Cortex of kidney (tissue), 1 donor: ENCODE data around the gene SH3BP4.

Experiments used
- DNase-seq: peaks from one replicate; lab custom pipeline; 2025; lab: John Stamatoyannopoulos, UW

The SH3BP4 gene

DNA sequence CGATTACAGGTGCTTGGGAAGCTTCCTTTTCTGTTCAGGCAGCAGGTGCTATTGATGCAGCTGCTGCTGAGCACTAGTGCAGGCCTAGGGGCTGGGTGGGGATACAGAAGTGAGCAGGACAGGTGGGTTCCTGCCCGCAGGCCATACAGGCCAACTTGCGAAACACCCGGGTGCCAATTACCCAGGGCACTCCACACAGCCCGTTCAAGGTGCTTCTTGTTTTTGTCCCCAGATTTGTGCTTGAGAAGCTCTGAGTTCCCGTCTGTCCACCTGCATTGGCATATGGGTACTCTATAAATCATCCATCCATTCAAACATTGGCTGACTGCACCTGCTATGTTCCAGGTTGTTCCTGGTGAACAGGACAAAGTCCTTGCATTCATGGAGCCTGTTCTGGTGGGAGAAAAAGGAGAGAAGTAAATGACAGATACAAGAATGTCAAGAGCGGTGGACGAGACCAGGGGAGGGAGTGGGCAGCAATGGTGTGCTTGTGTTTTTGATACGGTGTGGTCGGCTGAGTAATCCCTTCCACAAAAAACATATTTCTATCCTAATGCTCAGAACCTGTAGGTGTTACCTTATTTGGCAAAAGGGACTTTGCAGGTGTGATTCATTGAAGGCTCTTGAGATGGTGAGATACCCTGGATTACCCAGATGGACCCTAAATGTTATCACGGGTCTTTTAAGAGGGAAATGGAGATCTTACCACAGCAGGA, 31.4 kb downstream of the SH3BP4 start:
- DNase-seq, result no peak

DNA sequence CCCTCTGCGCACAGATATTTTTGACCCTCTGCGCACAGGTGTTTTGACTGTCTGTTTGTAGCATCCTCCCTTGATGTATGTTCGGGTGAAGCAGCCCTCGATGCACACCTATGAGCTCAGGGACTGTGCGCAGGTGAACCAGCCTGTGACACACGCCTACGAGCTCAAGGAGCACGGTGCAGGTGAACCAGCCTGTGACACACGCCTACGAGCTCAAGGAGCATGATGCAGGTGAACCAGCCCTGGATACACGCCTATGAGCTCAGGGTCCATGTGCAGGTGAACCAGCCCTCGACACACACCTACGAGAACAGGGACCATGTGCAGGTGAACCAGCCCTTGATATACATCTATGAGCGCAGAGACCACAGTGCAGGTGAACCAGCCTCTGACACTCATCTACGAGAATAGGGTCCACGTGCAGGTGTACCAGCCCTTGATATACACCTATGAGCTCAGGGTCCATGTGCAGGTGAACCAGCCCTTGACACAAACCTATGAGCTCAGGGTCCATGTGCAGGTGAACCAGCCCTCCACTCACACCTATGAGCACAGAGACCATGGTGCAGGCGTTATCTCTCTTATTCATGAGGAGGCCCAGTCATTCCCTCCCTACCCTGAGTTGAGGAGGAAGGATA, 33.9 kb downstream of the SH3BP4 start:
- DNase-seq, result no peak

DNA sequence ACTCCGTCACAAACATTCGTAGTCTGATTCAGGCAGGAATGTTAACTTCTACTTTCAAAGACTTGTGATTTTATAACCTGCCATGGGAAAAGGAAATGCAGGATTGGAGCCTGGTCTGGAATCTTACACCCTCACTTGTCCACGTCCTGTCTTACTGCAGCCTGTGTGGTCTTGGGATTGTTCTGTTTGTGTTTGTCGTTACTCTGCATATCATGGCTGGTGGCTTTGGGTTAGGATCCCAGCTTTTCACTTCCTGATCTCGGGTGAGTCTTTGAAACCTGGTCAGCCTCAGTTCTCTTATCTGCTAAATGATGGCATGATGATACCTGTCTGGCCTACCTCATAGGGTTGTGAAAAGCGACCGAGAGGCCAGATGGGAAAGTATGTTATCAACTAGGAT, 34.6 kb downstream of the SH3BP4 start:
- no peak for DNase-seq

DNA sequence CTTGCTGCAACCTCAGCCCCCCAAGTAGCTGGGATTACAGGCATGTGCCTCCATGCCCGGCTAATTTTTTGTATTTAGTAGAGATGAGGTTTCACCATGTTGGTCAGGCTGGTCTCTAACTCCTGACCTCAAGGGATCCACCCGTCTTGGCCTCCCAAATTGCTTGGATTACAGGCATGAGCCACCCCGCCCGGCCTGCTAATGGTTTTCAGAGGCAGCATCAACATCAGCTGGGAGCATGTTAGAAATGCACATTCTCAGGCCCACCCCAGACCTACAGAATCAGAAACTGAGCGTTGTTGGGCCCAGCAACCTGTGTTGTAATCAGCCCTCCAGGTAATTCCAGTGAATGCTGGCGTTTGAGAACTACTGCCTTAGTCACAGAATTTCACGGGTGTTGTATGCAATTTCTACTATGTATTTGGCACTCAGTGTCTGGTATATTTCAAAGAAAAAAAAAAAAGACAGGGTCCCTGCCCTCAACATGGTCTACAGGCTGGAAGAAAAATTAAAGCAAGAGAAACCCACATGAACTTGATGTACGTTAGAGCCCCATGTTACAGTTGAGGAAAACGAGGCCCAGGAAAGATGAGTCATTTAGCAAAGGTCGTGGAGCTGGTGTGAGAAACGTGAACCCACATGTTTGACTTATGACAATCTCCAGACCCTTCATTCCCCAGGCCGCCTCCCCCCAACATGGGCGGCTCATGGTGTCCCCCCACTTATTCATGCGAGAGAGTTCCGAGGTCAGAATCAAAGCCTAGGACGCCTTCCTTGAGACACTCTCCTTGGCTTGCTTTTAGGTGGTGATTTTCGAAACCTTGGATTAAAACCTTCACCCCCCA, 35.3 kb downstream of the SH3BP4 start:
- DNase-seq, result no peak

DNA sequence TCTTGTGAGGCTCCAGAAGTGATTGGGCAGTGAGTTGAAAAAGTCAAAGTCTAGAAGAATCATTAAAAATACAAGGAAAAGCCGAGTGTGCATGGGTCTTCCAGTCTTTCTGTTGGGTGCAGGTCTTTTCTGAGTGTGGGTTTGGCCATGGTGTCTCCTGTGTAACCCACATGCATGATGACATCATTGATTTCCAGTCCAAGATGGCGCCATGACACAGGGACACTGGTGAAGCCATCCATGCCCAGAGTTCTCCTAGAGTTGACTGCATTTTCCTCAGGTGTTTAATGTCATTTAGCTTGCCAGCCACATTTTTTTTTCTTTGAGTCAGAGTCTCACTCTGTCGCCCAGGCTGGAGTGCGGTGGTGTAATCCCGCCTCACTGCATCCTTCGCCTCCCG, 35.9 kb downstream of the SH3BP4 start:
- no peak for DNase-seq

DNA sequence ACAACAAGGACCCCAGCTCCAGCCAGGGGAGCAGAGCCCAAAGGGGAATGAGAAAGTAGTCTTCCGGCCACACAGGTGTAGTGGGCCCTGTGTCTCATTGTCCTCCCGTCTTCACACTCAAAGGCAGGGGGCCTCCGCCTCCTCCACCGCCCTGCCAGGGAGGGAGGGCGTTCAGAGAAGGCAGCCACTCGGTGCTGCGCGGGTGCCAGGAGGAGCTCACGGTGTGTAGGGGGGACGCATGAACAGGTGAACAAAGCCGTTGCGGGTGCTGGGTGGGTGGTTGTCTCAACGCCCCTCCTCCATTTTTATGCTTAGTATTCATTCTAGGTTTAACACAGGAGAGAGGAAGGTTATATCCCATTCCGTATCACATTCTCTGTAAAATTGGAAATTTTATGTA, 36.7 kb downstream of the SH3BP4 start:
- DNase-seq, result no peak

DNA sequence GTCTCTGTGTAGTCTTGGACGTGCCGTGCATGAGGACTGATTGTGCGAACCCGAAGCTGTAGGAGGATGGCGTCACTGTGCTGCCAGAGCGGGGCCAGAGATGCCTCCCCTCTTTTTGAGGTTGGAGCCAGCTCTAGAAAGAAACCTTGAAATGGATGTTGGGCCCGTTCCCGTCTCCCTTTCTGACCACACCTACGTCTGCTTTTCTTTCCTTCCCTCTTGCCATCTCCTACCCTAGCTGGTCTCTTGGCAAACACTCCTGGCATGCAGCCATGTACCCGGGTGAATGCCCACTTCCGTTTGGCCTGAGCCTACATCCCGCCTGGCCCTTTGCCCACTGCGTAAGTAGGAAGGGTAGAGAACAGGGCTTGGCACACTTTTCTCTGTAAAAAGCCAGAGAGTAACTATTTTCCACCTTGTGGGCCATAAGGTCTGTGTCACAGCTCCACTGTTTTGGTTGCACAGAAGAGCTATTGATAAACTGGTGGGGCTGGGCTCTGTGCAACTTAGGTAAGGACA, 37.4 kb downstream of the SH3BP4 start:
- no peak for DNase-seq

DNA sequence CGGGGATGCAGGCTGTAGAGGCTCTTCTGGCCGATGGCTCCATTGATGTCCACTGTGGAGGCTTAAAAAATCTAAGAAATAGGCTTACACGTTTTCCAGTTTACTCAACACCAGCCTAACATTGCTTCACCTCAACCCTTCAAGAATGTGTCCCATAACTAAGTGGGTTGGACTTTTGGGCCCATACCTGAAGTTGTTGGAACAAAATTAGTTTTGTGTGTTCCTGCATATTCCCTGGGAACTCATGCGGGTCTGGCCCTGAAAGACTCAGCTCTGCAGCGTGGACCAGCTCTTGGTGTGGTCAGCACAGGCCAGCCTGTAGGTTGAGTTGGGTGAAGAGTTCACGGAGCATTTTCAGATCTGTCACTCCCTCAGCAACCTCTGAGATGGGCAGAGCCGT, 38.5 kb downstream of the SH3BP4 start:
- no peak for DNase-seq

DNA sequence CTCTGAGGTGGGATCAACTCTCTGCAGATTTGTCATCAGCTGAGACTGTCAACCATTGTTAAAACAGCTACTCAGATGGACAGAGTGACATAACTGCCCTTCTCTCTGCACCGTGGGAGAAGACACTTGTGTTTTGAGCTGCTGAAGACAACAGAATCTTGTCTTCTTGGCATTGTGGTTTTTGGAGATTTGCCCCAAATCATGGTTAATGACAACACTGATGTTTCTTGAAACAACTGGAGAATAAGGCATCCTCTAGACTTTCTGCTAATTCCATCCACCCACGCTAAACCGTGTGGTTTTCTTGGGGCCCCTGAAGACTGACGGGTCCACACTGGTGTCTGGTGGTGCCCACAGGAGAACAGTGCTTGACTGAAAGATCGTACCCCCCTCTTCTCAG, 39.5 kb downstream of the SH3BP4 start:
- no peak for DNase-seq

DNA sequence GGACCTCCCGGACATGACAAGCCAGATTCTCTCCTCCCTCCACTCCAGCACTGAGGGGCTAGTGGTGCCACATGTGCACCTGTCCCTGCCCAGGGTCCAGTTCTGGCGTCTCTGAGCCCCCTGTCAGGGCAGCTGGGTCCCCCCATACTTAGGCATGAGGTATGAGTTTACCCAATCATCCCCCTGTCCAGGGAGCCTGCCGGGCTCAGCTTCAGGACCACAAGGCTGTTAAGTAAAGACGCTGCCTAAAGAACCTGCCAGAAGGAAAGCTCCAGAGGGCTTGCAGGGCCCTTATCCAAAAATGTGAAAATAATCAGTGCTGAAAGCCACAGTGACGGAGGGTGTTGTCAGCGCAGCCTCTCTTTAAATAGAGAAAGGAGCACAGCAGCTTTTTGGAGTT, 40.0 kb downstream of the SH3BP4 start:
- no peak for DNase-seq

DNA sequence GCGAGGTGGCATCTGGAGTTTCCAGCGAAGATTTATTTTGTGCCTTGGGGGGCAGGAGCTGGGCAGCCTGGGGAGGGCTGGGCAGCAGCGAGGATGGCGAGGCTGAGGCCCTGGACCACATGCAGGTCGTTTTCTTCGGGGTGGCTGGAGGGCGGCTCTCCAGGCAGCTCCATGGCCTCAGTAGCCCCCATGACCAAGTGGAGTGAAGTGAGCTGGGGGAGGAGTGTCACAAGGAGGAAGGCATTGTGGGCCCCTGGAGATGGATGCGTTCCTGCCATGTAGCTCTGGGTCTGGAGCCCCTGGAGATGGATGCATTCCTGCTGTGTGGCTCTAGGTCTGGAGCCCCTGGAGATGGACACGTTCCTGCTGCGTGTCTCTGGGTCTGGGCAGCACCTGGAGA, 40.4 kb downstream of the SH3BP4 start:
- DNase-seq, result no peak

DNA sequence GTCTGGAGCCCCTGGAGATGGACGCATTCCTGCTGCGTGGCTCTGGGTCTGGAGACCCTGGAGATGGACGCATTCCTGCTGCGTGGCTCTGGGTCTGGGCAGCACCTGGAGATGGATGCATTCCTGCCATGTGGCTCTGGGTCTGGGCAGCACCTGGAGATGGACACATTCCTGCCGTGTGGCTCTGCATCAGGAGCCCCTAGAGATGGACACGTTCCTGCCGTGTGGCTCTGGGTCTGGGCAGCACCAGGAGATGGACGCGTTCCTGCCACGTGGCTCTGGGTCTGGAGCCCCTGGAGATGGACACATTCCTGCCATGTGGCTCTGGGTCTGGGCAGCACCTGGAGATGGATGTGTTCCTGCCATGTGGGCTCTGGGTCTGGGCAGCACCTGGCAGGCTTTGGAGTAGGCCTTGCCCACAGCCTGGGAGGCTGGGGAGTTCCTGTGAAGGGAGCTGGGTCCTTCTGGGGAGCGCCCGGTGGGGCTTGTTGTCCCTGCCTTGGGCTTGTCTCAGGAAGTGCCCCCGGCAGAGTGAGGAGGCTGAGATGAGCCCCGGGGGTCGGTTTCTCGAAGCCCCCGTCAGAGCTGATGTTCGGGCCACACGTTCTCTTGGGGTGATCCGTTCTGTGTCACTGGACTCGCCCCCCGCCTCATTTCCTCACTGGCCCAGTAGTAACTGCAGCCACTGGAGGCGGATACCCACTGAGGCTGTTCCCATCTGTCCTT, 41.0 kb downstream of the SH3BP4 start:
- DNase-seq, result no peak

DNA sequence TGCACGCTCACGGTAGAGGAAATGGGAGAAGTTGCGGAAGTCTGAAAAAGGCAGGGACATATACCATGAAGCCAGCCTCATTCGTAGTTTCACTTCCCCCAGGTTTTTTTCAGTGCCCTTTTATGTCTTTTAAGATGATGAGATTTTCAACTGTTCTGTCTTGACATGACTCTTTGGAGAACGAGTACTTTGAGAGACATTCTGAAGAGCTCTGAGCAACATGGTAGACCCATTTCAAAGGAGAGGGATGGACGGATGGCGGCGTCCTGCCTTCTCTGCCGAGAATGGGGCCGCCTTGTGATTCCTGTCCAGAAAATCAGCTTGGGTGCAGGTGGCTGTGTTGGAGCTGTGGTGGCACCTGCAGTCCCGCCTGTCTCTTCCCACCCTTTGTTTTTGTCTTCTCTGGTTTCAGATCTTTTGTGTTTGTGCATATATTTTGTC, 41.7 kb downstream of the SH3BP4 start:
- no peak for DNase-seq

DNA sequence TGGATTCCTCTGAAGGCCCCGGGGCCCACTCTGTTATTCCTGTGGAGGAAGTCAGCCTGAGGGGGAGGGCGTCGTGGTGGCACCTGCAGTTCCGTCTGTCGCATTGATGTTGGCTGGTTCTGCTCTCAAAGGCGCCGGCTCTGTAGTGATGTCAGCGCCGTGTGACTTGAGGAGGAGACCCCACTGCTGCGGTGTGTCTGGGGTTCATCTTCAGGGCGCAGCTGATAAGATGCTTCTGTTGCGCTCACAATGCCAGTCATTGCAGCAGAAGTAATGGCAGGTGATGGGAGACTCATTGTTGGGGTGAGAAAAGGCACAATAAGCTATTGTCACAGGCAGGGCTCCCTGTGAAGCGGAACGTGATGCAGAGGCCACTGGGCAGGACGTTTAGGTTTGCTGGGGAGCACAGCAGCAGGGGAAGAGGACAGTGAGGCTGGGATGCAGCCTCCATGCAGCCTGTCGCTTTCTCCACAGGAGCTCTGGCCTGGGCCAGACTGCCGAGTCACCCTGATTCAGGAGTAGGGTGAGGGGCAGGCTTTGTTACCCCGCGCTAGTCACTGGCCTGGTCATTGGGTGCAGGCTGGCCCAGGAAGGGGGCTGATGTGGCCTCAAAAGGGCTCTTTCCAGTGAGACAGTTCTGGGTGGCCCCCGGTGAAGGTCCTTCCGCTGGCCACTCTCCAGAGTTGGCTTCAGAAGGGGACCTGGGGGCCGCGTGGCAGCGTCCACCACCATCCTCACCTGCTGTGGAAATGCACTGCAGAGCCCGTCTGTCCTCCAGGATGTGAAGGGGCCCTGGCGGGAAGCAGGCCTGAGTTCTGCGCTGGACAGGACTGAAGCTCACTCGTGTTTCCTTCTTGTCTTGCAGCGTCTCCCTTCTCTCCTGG, 42.9 kb downstream of the SH3BP4 start:
- DNase-seq, result no peak

DNA sequence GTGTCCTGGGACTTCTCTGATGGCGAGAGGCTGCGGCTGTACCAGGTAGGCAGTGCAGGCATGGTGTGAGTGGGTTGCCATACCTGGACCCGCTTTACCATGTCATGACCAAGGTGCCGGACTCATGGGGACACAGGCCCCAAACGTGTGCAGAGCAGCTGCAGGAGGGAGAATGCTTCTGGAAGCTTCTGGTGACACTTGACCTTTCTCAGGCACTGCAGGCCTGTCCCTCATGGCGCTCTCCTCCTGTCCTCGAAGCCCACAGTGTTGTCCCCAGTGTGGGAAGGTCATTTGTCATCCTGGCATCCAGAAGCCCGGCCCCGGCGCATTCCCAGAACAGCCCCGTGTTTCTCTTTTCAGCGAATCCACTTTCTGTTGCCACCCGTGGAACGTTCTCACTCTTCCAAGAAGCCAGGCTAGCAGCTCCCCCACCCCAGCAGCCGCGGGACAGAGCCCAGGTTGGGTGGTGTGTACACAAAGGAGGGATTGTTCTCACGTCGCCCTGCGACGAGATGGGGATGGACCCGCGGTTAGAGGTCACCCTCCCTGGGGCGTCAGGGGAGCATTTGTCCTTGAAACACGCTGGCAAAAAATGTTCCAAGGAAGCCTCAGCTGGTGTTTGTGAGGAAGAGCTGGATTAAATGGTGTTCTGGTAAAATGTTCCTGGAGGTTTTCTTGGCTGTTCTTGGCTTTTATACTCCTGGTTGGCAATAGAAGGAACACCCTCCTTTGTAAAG, 43.7 kb downstream of the SH3BP4 start:
- no peak for DNase-seq

DNA sequence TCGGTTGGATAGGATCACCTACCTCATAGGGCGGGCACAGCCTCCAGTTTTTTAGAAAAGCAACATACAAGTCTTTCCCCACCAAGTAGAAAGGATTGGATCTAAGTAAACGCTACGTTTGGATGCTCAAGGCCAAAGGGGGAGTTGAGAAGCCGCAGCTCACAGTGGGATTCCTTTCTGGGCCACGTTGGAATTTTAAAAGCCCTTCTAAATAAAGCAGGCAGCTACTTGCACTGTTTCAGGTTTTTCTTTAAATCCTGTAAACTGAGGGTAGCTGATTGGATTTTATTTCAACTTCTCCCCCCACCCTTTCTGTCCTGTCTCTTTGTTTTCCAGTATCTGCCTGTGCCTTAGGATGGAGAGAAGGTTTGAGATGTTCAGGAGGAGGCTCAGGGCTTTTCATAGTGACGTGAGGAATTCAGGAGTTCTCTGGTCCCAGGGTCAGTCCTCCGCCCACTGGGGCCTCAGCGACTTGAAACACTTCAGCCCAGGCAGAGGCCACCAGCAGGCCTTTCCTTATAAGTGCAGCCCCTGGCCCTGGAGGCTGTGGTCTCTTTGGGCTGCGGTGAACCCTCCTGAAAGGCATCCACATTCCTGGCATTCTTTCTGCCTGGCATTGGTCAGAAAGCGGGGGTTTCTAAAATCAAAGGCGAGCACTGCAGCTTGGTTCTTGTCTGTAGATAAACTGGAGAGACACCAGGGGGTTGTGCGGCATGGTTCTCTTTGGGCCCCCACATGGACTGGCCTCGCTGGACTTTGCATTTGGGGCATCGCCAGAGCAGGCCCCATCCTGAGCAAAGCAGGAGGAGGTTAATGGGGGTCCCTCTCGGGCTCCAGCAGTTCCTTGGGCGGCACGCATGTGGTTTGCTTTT, 44.5 kb downstream of the SH3BP4 start:
- DNase-seq, result no peak

DNA sequence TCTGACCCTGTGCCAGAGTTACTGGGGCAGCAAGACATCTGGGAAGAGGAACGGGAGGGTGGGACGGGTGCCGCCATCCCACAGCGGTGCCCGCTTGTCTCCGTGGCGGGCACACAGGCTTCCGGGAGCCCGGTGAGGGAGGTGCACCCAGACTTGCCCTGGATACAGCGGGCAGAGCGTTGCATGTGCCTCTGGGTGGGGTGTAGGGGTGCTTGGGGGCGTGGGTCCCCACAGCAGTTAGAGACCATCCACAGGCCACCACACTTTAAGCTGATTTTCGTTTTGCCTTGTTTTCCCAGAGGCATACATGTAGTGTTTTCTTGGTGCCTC, 45.1 kb downstream of the SH3BP4 start:
- DNase-seq, result no peak

DNA sequence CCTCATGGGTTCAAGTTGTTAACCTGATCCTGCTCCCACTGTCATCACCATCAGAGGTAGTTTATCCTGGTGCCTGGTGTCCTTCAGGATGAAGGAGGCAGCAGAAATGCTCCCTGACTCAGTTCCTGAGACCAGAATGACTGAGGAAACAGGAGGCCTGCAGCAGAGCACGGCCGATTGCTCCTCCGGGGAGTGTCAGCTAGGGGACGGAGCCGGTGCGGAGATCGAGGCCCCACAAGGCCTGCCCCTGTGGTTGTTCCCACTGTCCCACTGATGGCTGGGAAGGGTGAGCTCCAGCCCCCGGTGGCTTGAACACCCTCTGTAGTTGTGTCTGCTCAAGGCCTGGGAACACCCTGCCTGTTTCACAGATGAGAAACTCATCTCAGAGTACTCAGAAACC, 45.6 kb downstream of the SH3BP4 start:
- no peak for DNase-seq

DNA sequence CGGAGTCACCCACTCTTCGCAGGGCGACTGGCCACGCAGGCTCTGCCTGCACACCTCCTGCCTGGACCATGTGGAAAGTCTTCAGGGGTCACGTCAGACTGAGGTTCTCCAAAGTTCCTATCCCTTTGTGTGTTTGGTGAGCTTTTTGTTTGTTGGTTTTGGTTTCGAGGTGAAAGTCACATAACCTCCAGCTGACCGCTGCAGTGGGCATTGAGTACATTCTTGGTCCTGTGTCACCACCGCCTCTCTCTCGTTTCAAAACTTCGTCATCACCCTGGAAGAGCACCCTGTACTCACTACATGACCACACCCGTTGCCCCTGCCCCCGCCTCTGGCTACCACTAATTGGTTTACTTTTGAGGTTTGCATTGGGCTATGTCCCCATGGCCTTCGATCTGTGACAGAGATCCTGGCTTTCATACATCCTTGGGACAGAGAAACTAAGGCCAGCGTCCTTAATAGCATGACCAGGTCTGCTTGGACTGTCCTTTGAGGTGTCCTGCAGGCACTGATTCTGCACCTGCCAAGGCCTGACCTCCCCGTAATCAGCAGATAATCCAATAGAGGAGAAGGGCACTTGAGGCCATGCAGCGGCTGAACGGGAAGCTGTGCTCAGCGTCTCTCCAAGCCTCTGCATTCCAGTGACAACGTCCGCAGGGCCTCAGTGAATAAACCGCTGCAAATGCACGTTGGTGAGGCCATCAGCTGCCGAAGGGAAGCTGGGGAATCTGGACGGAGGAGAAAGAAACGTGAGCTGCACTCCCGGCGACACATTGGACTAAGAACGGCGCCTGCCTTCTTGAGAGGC, 46.8 kb downstream of the SH3BP4 start:
- DNase-seq, result no peak
